ENCODE results near the gene GBGT1. TPM values are rescaled to one million over a fixed set of nuclear protein-coding genes. Genes with fewer than 3 reads are reported as not detected.

The GBGT1 gene
- polyA plus RNA-seq, 1 donor from 2014 or later: not detected

DNA sequence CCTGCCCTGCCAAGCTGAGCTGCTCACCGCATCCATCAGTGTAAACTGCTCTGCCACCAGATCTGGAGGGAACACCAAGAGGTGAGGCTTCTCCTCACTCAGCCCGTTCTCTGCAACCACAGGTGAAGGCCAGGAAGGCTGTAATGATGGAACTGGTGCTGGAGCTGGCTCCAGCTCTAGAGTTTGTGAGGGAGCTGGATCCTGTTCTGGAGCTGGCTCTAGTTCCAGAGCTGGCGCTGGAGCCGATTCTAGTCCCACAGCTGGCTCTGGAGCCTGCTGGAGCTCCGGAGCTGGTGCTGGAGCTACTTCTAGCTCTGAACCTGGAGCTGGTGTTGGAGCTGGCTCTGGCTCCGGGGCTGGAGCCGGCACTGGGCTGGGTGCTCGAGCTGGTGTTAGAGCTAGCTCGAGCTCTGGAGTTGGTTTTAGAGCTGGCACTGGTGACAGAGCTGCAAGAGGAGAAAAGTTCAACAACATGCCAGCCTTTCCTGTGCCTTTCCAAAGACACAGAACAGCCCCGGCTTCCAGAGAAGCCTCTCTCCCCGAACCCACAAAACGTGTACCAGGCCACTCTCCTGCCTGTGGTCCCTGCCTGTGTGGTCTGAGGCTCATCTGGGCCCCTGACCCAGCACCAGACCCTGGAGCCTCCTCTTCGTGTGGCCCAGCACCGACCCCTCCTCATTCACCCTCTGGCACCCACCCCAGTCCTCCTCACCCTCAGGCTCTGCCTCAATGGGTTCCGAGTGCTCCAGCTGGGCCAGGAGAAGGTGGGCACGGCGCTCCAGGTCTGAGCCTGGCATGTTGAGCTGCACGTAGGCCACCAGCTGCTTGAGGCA is 55.5 kb downstream of the GBGT1 start:
- Histone ChIP-seq H3K79me2 (replicated peaks; ENCODE audit: insufficient read depth, low read length) (no peaks in the 10 kb centered on the region), H3K9ac (ENCODE audit: low read length) (no peak overlapping the region), H3K9me3 (ENCODE audit: low read length) (no peaks in the 10 kb centered on the region), H3K9me2 (ENCODE audit: insufficient read depth, low read length) (no peaks in the 10 kb centered on the region), H4K20me1 (ENCODE audit: insufficient read depth) (peaks cover under 1% of the 10 kb centered on the region), H3K36me3 (ENCODE audit: insufficient read depth, low read length) (no peaks in the 10 kb centered on the region), H3K4me2 (ENCODE audit: low read length) (no peak overlapping the region), H3K27ac (ENCODE audit: low read length) (no peak overlapping the region), H3F3A (ENCODE audit: insufficient read depth, low read length, poor library complexity, severe bottlenecking) (no peaks in the 10 kb centered on the region), H2AFZ (ENCODE audit: low read depth, low read length) (no peak overlapping the region), H3K4me3 (ENCODE audit: low read length) (no peak overlapping the region), H3K27me3 (ENCODE audit: insufficient read depth, low read depth, low read length) (no peaks in the 10 kb centered on the region)
- no peak for TF ChIP-seq TAF1 (IDR thresholded peaks at IDR 0.05; ENCODE audit: low read depth)
- no peak for TF ChIP-seq MXI1 (conservative IDR thresholded peaks at IDR 0.05; ENCODE audit: poor library complexity, severe bottlenecking)
- TF ChIP-seq, protein P1, sequence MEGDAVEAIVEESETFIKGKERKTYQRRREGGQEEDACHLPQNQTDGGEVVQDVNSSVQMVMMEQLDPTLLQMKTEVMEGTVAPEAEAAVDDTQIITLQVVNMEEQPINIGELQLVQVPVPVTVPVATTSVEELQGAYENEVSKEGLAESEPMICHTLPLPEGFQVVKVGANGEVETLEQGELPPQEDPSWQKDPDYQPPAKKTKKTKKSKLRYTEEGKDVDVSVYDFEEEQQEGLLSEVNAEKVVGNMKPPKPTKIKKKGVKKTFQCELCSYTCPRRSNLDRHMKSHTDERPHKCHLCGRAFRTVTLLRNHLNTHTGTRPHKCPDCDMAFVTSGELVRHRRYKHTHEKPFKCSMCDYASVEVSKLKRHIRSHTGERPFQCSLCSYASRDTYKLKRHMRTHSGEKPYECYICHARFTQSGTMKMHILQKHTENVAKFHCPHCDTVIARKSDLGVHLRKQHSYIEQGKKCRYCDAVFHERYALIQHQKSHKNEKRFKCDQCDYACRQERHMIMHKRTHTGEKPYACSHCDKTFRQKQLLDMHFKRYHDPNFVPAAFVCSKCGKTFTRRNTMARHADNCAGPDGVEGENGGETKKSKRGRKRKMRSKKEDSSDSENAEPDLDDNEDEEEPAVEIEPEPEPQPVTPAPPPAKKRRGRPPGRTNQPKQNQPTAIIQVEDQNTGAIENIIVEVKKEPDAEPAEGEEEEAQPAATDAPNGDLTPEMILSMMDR (IDR thresholded peaks at IDR 0.05; ENCODE audit: poor library complexity, severe bottlenecking): no peak
- TF ChIP-seq, protein P2, sequence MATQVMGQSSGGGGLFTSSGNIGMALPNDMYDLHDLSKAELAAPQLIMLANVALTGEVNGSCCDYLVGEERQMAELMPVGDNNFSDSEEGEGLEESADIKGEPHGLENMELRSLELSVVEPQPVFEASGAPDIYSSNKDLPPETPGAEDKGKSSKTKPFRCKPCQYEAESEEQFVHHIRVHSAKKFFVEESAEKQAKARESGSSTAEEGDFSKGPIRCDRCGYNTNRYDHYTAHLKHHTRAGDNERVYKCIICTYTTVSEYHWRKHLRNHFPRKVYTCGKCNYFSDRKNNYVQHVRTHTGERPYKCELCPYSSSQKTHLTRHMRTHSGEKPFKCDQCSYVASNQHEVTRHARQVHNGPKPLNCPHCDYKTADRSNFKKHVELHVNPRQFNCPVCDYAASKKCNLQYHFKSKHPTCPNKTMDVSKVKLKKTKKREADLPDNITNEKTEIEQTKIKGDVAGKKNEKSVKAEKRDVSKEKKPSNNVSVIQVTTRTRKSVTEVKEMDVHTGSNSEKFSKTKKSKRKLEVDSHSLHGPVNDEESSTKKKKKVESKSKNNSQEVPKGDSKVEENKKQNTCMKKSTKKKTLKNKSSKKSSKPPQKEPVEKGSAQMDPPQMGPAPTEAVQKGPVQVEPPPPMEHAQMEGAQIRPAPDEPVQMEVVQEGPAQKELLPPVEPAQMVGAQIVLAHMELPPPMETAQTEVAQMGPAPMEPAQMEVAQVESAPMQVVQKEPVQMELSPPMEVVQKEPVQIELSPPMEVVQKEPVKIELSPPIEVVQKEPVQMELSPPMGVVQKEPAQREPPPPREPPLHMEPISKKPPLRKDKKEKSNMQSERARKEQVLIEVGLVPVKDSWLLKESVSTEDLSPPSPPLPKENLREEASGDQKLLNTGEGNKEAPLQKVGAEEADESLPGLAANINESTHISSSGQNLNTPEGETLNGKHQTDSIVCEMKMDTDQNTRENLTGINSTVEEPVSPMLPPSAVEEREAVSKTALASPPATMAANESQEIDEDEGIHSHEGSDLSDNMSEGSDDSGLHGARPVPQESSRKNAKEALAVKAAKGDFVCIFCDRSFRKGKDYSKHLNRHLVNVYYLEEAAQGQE (IDR thresholded peaks at IDR 0.05; ENCODE audit: borderline replicate concordance): no peak
- no peak for TF ChIP-seq SMC3 (conservative IDR thresholded peaks at IDR 0.05; ENCODE audit: poor library complexity)
- TF ChIP-seq EP300 (conservative IDR thresholded peaks at IDR 0.05; ENCODE audit: poor library complexity, severe bottlenecking): no peak

DNA sequence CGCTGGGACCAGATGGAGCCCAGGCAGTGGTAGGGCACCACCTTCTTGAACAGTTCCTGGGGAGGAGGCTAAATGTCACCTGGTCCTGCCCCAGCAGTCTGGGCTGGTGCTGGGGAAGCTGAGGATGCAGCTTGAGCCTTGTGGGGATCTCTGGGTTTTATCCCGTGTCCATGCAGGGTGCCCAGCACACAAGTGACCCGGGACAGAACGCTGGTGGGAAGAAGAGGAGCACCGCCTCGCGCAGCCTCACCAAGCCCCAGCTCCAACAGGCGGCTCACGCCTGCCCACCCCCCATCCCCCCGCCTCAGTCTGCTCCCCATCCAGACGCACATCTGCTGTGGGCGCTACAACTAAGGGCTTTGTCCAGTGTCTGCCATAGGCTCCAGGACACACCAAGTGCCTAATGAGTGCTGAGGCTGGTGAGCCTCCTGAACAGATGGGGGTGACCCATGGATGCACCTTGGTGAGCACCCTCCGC is 56.4 kb downstream of the GBGT1 start:
- H4K20me1 ChIP-seq (ENCODE audit: insufficient read depth): no peaks in the 10 kb centered on the region
- no peak overlapping the region for H3K4me3 ChIP-seq (ENCODE audit: low read length)
- H2AFZ ChIP-seq (ENCODE audit: low read depth, low read length): no peak overlapping the region
- H3F3A ChIP-seq (ENCODE audit: insufficient read depth, low read length, poor library complexity, severe bottlenecking): no peaks in the 10 kb centered on the region
- H3K79me2 ChIP-seq (replicated peaks; ENCODE audit: insufficient read depth, low read length): no peaks in the 10 kb centered on the region
- no peaks in the 10 kb centered on the region for H3K27me3 ChIP-seq (ENCODE audit: insufficient read depth, low read depth, low read length)
- H3K9me2 ChIP-seq (ENCODE audit: insufficient read depth, low read length): no peaks in the 10 kb centered on the region
- H3K36me3 ChIP-seq (ENCODE audit: insufficient read depth, low read length): peaks cover 7% of the 10 kb centered on the region
- no peak overlapping the region for H3K9ac ChIP-seq (ENCODE audit: low read length)
- H3K9me3 ChIP-seq (ENCODE audit: low read length): no peaks in the 10 kb centered on the region
- no peak overlapping the region for H3K27ac ChIP-seq (ENCODE audit: low read length)
- H3K4me2 ChIP-seq (ENCODE audit: low read length): no peak overlapping the region
- TF ChIP-seq EZH2 (IDR thresholded peaks at IDR 0.05; ENCODE audit: borderline replicate concordance, insufficient read depth, low read length, poor library complexity, severe bottlenecking): no peak
- TF ChIP-seq SMC3 (conservative IDR thresholded peaks at IDR 0.05; ENCODE audit: poor library complexity): no peak
- TF ChIP-seq MXI1 (conservative IDR thresholded peaks at IDR 0.05; ENCODE audit: poor library complexity, severe bottlenecking): no peak
- TF ChIP-seq, protein P2 (IDR thresholded peaks at IDR 0.05; ENCODE audit: borderline replicate concordance): no peak
- TF ChIP-seq EP300 (conservative IDR thresholded peaks at IDR 0.05; ENCODE audit: poor library complexity, severe bottlenecking): no peak
- TF ChIP-seq, protein P1 (IDR thresholded peaks at IDR 0.05; ENCODE audit: poor library complexity, severe bottlenecking): no peak
- no peak for TF ChIP-seq POLR2AphosphoS5 (IDR thresholded peaks at IDR 0.05)
- TF ChIP-seq RAD21 (conservative IDR thresholded peaks at IDR 0.05): no peak
- no peak for TF ChIP-seq TAF1 (IDR thresholded peaks at IDR 0.05; ENCODE audit: low read depth)
